T-helper 22 cell (primary cell): Measurements from ENCODE around the gene CTXN3.
"Not testable (repeated sequence)": the region's sequence is repeated elsewhere in the genome, so short reads cannot be mapped to it uniquely, and the experiment has no call there.

ENCODE experiments used
- DNase-seq: peaks from one replicate; pipeline ENCODE4 v3.0.0-alpha.2; 2020; ENCODE audit warnings: low read depth

The CTXN3 gene

GRCh38 chr5:127650649-127651048 is 1.8 kb downstream of the CTXN3 start:
- no peak for DNase-seq

DNA sequence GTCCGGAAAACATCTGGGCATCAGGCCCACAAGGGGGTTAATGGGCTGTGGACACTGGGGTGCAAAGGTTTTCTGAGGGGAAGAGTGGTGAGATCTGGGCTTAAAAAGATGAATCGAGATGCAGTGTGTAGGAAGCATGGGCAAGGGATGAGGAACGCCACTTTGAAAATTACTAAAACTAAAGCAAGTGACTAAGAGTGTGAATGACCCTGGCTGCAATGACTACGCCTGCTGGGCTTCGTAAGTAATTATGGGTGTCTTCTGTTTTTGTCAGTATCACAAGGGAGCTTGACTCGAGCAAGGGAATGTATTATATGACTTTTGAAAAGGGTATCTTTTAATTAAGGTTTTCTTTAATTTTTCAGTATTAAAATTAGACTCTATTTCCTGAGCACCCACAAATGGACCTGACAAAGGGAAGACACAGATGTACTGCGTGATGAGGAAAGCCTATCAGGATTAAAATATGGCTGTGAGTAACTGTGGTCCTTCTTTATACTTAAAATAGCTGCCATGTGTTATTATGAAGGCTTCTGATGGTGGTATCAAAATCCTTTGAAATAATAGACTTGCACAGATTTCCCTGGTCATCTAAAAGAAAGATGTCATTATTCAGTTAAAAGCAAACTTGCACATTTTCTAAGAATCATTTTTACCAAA is 4.2 kb downstream of the CTXN3 start:
- no peak for DNase-seq

DNA sequence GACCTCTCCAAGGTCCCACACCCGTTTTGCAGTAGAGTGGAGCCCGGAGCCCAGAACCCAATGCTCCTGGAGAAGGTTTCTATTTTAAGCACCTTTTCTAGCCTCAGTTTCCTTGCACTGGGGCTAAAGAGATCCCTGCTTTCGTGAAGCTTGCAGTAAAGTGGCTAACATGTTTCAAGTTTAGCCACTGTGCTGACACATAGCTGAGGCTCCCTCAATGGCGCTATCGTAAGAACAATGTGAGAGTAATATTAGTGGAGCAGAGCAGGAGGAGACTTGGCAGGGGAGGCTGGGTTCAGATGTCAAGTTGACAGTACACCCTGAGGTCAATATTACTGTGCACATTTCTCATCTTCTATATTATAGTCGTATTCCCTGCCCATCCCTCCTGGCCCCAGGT is 7.9 kb downstream of the CTXN3 start:
- DNase-seq, result no peak

GRCh38 chr5:127660047-127660733 is 11.3 kb downstream of the CTXN3 start:
- DNase-seq, result no peak

GRCh38 chr5:127664093-127664492 is 15.2 kb downstream of the CTXN3 start:
- no peak for DNase-seq

DNA sequence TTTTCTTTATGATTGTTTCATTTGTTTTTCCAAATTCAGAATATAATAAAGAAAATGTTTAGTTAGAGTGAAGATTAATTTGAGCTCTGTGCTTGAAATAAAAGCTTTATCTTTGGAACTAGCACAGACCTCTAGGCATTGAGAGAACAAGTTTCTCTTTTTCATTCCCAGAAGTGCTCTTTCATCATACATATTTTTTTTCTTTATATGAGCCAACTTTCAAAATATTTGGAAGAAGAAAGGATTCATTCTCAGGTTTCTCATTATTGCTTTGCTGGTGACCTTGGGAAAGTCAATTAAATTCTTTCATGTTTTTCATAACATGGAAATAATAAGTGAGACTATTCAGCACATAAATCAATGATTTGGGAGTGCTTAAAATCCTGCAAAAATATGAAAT is 16.8 kb downstream of the CTXN3 start:
- DNase-seq, result no peak

DNA sequence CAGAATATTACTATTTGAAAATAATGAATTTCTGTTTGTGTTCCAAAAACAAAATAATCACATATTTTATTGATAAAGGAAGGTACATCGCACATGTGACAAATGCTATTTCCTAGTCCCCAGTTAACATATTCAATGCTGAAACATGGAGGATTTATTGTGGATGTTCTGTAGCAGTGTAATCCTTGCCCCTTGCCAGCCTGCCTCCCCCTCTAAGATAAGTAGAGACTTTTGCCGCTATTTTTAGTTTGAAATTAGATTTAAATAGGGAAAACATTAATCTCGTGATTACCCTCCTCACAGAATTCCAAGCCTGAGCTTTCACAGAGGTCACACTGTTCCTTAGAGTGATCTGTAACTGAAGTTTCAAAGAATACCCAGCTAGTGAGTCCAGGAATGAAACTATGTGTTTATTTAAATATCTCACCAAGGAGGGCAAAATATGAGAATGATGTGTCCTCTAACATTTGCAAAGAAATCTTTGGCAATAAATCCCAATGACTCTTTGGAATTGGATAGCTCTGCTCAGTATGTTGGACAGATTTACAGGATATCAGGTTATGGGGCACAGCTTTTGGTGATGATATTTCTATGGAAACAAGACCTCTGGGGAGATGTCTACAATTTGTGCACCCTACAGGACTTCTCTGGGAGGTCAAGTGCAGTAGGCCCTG is 17.3 kb downstream of the CTXN3 start:
- DNase-seq, result no peak

GRCh38 chr5:127667926-127668325 is 19.0 kb downstream of the CTXN3 start:
- no peak for DNase-seq

- no peak for DNase-seq
Observed at GRCh38 chr5:127671218-127671617, 22.3 kb downstream of the CTXN3 start.

DNA sequence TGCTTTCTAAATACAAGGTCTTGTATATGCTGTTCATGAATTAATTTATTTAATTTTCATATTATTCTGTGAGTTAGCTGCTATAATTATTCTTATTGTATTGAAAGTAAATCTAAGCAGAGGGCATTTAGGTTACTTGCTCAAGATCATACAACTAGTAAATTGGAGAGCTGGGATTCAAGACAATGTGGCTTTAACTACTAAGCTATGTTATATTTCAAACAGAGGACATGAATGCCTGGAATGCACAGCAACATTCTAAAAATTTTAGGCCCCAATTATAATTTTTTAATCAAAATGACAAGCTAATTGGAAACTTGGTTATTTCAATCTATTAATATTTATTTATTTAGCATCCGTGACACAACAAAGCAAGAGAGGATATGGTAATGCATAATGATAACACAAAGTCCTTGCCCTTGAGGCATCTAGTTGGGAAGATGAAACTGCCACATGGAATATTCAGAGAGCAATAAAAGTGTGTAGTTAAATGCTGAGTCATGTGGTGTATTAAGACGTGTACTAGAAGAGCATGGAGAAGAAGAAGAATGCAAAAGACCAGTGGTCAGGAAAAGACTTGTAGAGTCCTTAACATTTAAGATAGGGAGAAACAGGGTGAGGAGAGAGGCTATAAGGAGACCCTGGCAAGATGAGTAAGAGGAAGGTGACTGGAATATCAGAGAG is 24.4 kb downstream of the CTXN3 start:
- DNase-seq, result no peak

GRCh38 chr5:127676951-127677350 is 28.1 kb downstream of the CTXN3 start:
- DNase-seq, result not testable (repeated sequence)

DNA sequence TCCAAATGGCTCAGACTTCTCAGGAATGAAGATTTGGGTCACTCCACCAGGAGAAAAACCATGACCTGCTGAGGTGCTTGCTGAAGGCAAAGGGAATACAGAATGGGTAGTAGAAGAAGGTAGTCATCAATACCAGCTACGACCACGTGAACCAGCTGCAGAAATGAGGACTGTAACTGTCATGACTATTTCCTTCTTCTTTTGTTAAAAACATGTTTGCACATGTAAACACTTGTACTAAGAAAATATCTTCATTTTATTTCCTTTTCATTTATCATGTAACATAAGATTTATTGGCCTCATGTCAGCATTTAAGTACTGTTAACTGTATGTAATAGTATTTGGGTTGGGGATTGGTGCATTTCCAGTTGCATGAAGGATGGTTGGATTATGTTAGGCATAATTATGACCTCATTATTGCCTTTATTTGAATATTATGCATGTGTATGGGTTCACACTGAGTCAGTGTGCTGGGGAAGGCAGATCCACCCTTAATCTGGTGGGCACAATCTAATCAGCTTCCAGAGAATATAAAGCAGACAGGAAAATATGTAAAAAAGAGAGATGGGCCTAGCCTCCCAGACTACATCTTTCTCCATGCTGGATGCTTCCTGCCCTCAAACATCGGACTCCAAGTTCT is 30.9 kb downstream of the CTXN3 start:
- not testable (repeated sequence) for DNase-seq

DNA sequence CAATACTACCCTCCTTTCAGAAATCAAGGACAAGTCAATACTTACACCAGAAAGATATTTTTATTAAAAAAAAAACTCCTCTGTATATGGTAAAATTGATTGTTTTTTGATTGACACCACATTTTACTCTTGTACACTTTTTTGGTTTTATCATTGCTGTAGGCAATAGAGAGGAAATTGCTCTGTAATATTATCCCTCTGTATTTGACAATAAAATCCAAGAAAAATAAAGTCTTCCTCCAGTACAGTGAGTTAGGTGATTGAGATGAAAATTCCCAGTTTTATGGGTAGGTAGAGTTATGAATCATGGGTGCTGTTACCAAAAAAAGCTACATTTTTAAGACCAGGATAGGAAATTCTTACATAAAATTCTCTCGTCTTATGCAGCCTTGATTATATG is 31.7 kb downstream of the CTXN3 start:
- no peak for DNase-seq

GRCh38 chr5:127683008-127683407 is 34.1 kb downstream of the CTXN3 start:
- no peak for DNase-seq

- DNase-seq, result no peak
Observed at GRCh38 chr5:127684726-127685467, 36.0 kb downstream of the CTXN3 start.

DNA sequence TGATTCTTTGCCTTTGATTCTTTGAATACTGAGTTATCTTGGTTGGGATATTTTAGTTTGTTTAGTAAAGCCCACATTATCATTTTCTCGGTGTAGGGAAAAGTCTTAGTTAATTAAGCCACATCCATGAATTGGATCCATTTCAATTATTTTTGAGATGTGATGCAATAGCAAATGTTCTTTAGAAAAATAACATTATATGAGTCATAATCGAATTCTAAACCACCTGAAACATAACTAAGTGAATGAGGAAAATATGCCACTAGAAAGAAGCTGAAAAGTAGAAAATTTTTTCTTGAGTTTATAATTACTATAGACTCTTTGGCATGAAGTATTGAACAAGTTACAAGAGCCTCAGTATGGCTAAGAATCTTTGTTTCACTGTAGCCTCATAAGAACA is 36.8 kb downstream of the CTXN3 start:
- DNase-seq, result no peak

GRCh38 chr5:127686424-127686823 is 37.5 kb downstream of the CTXN3 start:
- DNase-seq, result no peak

- DNase-seq, result no peak
Observed at GRCh38 chr5:127694518-127695171, 45.8 kb downstream of the CTXN3 start.

DNA sequence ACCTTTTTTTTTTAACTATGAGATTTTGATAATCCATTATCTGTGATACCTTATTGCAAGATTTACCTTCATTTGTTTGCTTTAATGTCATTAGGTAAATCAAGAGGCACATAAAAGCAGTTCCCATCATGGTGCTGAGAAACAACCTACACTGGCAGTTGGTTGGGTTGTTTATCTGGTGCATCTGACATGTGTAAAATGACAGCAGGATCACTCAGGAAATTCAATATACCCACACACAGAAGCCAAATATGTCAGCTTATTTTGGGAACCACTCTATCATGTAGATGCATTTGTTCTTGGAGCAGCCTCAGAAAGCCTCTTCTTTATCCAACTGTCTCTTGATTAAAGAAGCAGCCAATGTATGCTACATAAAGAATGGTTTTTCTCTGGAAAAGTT is 46.5 kb downstream of the CTXN3 start:
- DNase-seq, result no peak

DNA sequence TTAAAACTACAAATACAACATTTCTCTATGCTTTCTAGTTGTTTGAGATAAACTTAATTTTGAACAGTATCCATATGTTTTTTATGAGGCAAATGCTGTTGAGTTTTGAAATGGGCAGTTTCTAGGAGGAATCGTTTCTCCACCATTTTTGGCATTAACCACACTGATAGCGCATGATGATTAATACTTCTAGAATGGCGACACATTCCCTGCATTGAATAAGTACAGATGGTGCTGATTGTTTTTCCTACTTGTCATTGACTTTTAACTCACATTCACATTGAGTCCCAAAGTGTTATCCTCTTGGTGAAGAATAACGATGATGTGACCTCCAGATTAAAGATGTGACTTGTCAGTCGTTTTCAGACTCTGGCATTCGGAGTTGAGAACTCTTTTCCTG is 47.8 kb downstream of the CTXN3 start:
- no peak for DNase-seq
